HCT116 (cell line): Measurements from ENCODE around the gene PDHX.

Experiments used
- ATF3 ChIP-seq: IDR thresholded peaks from 2 replicates; pipeline ENCODE4 v1.6.1; 2012
- CTCF ChIP-seq, 3 experiments: fragments of 200-600 bp in 1 of 3; sonication (generic) in 1 of 3; IDR thresholded peaks in 2 of 3; conservative IDR thresholded peaks in 1 of 3; 2 replicates each; pipeline ENCODE4 v1.5.1; 2012 to 2017; ENCODE audit warnings: low read depth in 2 of 3, low read length in 2 of 3, antibody characterized with exemption in 1 of 3, borderline replicate concordance in 1 of 3, control low read depth in 1 of 3, mild to moderate bottlenecking in 1 of 3, mixed read lengths in 1 of 3, mixed run types in 1 of 3, moderate library complexity in 1 of 3; ENCODE audit not compliant: insufficient read depth in 1 of 3
- ZNF274 ChIP-seq: fragments of 200-500 bp; sonication (Bioruptor generic); IDR thresholded peaks from 2 replicates; pipeline ENCODE4 v1.6.1; 2014; ENCODE audit warnings: mild to moderate bottlenecking, low read depth, low read length, inconsistent platforms

- no peak for TF ChIP-seq CTCF (IDR thresholded peaks at IDR 0.05 in 2 of 3, conservative IDR thresholded peaks at IDR 0.05 in 1 of 3; ENCODE audit: borderline replicate concordance in 1 of 3, insufficient read depth in 1 of 3, low read depth in 2 of 3, low read length in 2 of 3)
- no peak for TF ChIP-seq ZNF274
- no peak for TF ChIP-seq ATF3
Observed at GRCh38 chr11:35030716-35031213, 114.3 kb downstream of the PDHX start.
